Progenitor cell of endocrine pancreas (in vitro differentiated cells): ENCODE results near the gene NOS1. TPM values are rescaled to one million over a fixed set of nuclear protein-coding genes. Genes with fewer than 3 reads are reported as not detected.

Experiments used
- DNase-seq: peaks from one replicate; pipeline ENCODE4 v3.0.0; 2021; ENCODE audit warnings: low spot score; ENCODE audit not compliant: unreplicated experiment
- H3K27ac Mint-ChIP-seq: 2 replicates; pipeline ENCODE4 v1.8.0; 2021; ENCODE audit warnings: mild to moderate bottlenecking, moderate library complexity, mixed read lengths
- H3K27me3 Mint-ChIP-seq: 2 replicates; pipeline ENCODE4 v1.8.0; 2021; ENCODE audit warnings: mixed read lengths
- H3K36me3 Mint-ChIP-seq: 2 replicates; pipeline ENCODE4 v1.8.0; 2022; ENCODE audit warnings: mixed read lengths; ENCODE audit not compliant: insufficient read depth
- H3K4me1 Mint-ChIP-seq: 2 replicates; pipeline ENCODE4 v1.8.0; 2021; ENCODE audit warnings: low read depth, mixed read lengths
- H3K4me3 Mint-ChIP-seq: 2 replicates; pipeline ENCODE4 v1.8.0; 2021; ENCODE audit warnings: low read depth, mild to moderate bottlenecking, moderate library complexity, mixed read lengths
- H3K9me3 Mint-ChIP-seq: 2 replicates; pipeline ENCODE4 v1.8.0; 2021; ENCODE audit warnings: low read depth, mixed read lengths
- total RNA-seq: library from RNA; stranded (reverse); gene quantifications from 2 replicates; pipeline ENCODE4 v1.2.1, GENCODE V29; 2021
- TF ChIP-seq, protein P1 (sequence below): fragments of 200-600 bp; sonication (generic); IDR thresholded peaks from one replicate; pipeline ENCODE4 v1.5.0; 2021; ENCODE audit warnings: antibody characterized with exemption, mild to moderate bottlenecking; ENCODE audit not compliant: unreplicated experiment

Gene NOS1
- total RNA-seq, 1 donor from 2014 or later, result 0.48 TPM

DNA sequence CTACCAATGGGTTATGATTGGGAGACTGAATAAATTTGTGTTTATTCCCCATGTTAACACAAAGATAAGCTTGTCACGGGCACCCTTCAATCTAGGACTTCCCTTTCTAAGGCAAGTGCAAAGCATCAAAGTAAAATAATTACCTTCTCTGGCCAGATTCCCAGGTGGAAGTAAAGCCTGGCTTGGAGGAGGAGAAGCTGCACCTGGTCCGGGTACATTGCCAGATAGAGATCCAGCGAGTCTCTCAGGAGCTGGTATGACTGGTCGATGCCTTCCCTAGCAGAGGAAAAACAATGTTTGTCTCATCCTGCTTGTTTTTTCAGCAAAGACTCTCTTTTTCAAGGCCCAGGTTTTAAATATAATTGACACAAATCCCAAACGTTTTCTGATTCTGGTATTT, 196.1 kb downstream of the NOS1 start:
- H3K36me3 Mint-ChIP-seq, result peaks cover 33% of the 10 kb centered on the region
- H3K9me3 Mint-ChIP-seq, result no peaks in the 10 kb centered on the region
- TF ChIP-seq, protein P1, sequence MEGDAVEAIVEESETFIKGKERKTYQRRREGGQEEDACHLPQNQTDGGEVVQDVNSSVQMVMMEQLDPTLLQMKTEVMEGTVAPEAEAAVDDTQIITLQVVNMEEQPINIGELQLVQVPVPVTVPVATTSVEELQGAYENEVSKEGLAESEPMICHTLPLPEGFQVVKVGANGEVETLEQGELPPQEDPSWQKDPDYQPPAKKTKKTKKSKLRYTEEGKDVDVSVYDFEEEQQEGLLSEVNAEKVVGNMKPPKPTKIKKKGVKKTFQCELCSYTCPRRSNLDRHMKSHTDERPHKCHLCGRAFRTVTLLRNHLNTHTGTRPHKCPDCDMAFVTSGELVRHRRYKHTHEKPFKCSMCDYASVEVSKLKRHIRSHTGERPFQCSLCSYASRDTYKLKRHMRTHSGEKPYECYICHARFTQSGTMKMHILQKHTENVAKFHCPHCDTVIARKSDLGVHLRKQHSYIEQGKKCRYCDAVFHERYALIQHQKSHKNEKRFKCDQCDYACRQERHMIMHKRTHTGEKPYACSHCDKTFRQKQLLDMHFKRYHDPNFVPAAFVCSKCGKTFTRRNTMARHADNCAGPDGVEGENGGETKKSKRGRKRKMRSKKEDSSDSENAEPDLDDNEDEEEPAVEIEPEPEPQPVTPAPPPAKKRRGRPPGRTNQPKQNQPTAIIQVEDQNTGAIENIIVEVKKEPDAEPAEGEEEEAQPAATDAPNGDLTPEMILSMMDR, result no peak
- H3K4me3 Mint-ChIP-seq, result no peak overlapping the region
- no peak overlapping the region for H3K27ac Mint-ChIP-seq
- no peaks in the 10 kb centered on the region for H3K27me3 Mint-ChIP-seq
- no peak for DNase-seq
- H3K4me1 Mint-ChIP-seq, result no peaks in the 10 kb centered on the region

DNA sequence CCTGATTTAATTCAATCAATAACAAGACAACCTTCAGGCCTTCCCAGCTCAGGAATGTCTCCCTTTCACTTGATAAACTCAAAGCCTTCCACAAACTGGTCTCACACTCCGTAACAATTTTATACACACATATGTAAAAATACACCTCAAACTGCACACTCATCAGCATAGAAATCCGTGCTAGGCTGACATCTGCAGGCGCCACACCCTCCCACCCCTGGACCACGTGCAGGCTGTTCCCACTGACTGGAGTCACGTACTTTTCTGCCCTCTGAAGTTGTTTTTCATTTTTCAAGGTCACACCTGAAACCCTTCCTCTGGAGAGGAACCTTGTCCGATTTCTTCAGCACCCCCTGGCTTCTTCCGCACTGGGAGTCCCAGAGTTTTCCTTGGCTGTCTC, 198.8 kb downstream of the NOS1 start:
- TF ChIP-seq, protein P1, result no peak
- Mint-ChIP-seq H3K4me3 (no peak overlapping the region), H3K27me3 (no peaks in the 10 kb centered on the region), H3K4me1 (peaks cover 7% of the 10 kb centered on the region), H3K36me3 (peaks cover 33% of the 10 kb centered on the region), H3K9me3 (no peaks in the 10 kb centered on the region), H3K27ac (no peak overlapping the region)
- DNase-seq, result no peak

DNA sequence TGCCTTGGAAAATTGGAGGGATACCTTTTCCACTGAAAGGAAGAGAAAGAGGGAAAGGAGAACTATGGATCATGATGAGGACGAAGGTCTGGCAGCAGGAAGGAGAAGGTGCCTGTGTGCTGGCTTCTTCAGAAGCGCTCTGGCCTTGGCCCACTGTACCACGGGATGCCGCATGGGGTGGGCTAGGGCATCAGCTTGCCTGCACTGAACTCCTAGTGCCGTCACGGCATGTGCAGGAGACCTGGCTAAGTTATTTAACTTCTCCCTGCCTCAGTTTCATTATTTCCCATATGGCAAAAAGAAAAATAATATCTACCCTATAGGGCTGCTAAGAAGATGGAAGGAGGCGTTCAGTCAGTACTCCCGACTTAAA, 199.3 kb downstream of the NOS1 start:
- DNase-seq, result no peak
- Mint-ChIP-seq H3K9me3 (no peaks in the 10 kb centered on the region), H3K36me3 (peaks cover 37% of the 10 kb centered on the region)

DNA sequence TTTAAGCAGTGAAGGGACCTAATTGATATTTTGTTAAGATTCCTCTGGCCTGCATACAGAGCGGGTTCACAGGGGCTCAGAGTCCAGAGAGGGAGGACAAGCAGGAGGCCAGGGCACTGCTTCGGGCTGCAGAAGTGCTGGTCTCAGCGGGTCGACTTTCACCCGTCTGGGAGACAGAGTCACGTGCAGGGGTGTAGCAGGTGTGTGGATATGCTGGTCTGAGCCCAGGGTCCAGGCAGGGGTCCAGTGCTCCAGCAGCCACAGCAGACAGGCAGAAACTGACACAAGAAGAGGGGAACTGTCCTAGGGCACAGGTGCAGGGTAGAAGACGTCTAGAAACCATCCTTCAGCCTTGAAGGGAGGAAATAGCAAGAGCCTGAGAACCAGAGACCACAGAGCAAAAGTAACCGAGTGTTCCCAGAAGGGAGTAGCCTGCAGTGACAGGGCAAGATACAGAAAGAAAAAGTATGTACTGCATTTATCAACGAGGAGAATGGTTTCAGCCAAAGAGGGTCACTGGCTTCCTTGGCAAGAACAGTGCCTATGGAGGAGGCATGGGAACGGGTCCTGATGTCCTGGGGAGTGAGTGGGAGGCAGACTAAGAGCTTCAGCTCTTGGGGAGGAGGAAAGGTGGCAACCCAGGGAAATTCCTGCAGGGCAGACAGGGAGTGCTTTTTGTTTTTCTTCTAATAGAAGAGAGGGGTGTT, 199.8 kb downstream of the NOS1 start:
- Mint-ChIP-seq H3K4me1 (peaks cover 7% of the 10 kb centered on the region), H3K27me3 (no peaks in the 10 kb centered on the region), H3K36me3 (peaks cover 37% of the 10 kb centered on the region), H3K27ac (no peak overlapping the region), H3K4me3 (no peak overlapping the region), H3K9me3 (no peaks in the 10 kb centered on the region)
- TF ChIP-seq, protein P1, result no peak
- no peak for DNase-seq

More for the DNA sequence above, 199.3 kb downstream of the NOS1 start:
- no peak overlapping the region for H3K27ac Mint-ChIP-seq
- H3K4me1 Mint-ChIP-seq, result peaks cover 7% of the 10 kb centered on the region
- no peaks in the 10 kb centered on the region for H3K27me3 Mint-ChIP-seq
- no peak overlapping the region for H3K4me3 Mint-ChIP-seq
- TF ChIP-seq, protein P1, result no peak

DNA sequence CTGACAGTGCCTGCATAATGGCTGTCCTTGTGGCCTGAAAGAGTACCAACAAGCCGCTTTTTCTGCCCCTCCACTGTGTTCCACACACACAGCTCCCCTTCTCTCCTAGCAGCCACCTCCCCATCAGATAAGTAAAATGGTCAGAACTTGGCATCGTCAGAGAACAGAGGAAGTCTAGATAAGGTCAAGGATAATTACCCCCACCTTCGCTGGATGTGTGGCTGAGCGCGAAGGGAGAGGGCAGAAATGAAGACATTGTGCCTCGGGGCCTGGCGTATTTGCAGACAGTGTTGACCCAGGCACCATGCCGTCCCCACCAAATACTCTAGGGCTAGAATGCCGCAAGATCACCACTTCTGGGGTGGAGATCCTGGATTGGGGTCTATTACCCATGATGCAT, 201.8 kb downstream of the NOS1 start:
- no peaks in the 10 kb centered on the region for H3K27me3 Mint-ChIP-seq
- TF ChIP-seq, protein P1, result no peak
- H3K4me3 Mint-ChIP-seq, result no peak overlapping the region
- no peaks in the 10 kb centered on the region for H3K9me3 Mint-ChIP-seq
- H3K4me1 Mint-ChIP-seq, result peaks cover 7% of the 10 kb centered on the region
- peak overlapping the region; percentile 70 for H3K27ac Mint-ChIP-seq
- no peak for DNase-seq
- H3K36me3 Mint-ChIP-seq, result peaks cover 48% of the 10 kb centered on the region
